Measurements from ENCODE around the gene CCL22. TPM values are rescaled to one million over a fixed set of nuclear protein-coding genes. Genes with fewer than 3 reads are reported as not detected.

Gene CCL22
- total RNA-seq, 1 experiment from 2014 or later, result 0.68 TPM

GRCh38 chr16:57401943-57402640 is 43.5 kb downstream of the CCL22 start:
- Mint-ChIP-seq H3K27ac (ENCODE audit: unreplicated experiment) (no peak overlapping the region), H3K4me1 (ENCODE audit: low read depth, unreplicated experiment) (peaks cover 9% of the 10 kb centered on the region), H3K4me3 (ENCODE audit: unreplicated experiment) (no peak overlapping the region), H3K27me3 (ENCODE audit: insufficient read depth, unreplicated experiment) (no peaks in the 10 kb centered on the region), H3K9me3 (ENCODE audit: unreplicated experiment) (no peaks in the 10 kb centered on the region), H3K36me3 (ENCODE audit: insufficient read depth, unreplicated experiment) (no peaks in the 10 kb centered on the region)
- intact Hi-C loops (cut with micrococcal nuclease; ENCODE audit: unreplicated experiment), result no loop called here
- DNase-seq, result no peak
- POLR2A ChIA-PET, result no interaction called here
- TF ChIP-seq, protein P1, sequence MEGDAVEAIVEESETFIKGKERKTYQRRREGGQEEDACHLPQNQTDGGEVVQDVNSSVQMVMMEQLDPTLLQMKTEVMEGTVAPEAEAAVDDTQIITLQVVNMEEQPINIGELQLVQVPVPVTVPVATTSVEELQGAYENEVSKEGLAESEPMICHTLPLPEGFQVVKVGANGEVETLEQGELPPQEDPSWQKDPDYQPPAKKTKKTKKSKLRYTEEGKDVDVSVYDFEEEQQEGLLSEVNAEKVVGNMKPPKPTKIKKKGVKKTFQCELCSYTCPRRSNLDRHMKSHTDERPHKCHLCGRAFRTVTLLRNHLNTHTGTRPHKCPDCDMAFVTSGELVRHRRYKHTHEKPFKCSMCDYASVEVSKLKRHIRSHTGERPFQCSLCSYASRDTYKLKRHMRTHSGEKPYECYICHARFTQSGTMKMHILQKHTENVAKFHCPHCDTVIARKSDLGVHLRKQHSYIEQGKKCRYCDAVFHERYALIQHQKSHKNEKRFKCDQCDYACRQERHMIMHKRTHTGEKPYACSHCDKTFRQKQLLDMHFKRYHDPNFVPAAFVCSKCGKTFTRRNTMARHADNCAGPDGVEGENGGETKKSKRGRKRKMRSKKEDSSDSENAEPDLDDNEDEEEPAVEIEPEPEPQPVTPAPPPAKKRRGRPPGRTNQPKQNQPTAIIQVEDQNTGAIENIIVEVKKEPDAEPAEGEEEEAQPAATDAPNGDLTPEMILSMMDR (IDR thresholded peaks at IDR 0.05; ENCODE audit: insufficient read depth in 1 of 2, low read depth in 1 of 2, low read length in 1 of 2, severe bottlenecking in 1 of 2, unreplicated experiment in 1 of 2), result no peak
- Histone ChIP-seq H3K4me3 (ENCODE audit: low read depth, low read length) (no peak overlapping the region), H3K9me3 (no peaks in the 10 kb centered on the region), H3K4me1 (no peaks in the 10 kb centered on the region), H3K27me3 (replicated peaks; ENCODE audit: control insufficient read depth, insufficient read depth, low read length) (no peaks in the 10 kb centered on the region), H3K36me3 (ENCODE audit: control insufficient read depth, insufficient read depth, low read length) (no peaks in the 10 kb centered on the region)
- CTCF ChIA-PET, result no interaction called here
- no TSS peak for BruUV-seq (replicated peaks)

- no TSS peak for BruUV-seq (replicated peaks)
- H3K9me3 ChIP-seq, result no peaks in the 10 kb centered on the region
- no peak within 1 kb of the TSS for H3K4me3 ChIP-seq (ENCODE audit: low read depth, low read length)
- H3K4me1 ChIP-seq, result no peaks in the 10 kb centered on the region
- no peaks in the 10 kb centered on the region for H3K27me3 Mint-ChIP-seq (ENCODE audit: insufficient read depth, unreplicated experiment)
- no peaks in the 10 kb centered on the region for H3K36me3 ChIP-seq (ENCODE audit: control insufficient read depth, insufficient read depth, low read length)
- no peak within 1 kb of the TSS for H3K4me3 Mint-ChIP-seq (ENCODE audit: unreplicated experiment)
- no peak within 1 kb of the TSS for H3K27ac Mint-ChIP-seq (ENCODE audit: unreplicated experiment)
- ChIA-PET POLR2A (no interaction called here), CTCF (interaction anchor here (0.8 to 1.1 kb wide), 2 partner anchors 12 to 123 kb away, joined by 3 to 5 read pairs; no protein-coding TSS in a partner anchor)
- no peaks in the 10 kb centered on the region for H3K27me3 ChIP-seq (replicated peaks; ENCODE audit: control insufficient read depth, insufficient read depth, low read length)
- intact Hi-C loops (cut with micrococcal nuclease; ENCODE audit: unreplicated experiment), result no loop called here
- H3K9me3 Mint-ChIP-seq (ENCODE audit: unreplicated experiment), result no peaks in the 10 kb centered on the region
- no peaks in the 10 kb centered on the region for H3K36me3 Mint-ChIP-seq (ENCODE audit: insufficient read depth, unreplicated experiment)
- peaks cover 9% of the 10 kb centered on the region for H3K4me1 Mint-ChIP-seq (ENCODE audit: low read depth, unreplicated experiment)
- DNase-seq, result no peak
- TF ChIP-seq, protein P1 (IDR thresholded peaks at IDR 0.05; ENCODE audit: insufficient read depth in 1 of 2, low read depth in 1 of 2, low read length in 1 of 2, severe bottlenecking in 1 of 2, unreplicated experiment in 1 of 2), result no peak
Observed at GRCh38 chr16:57403965-57404817, 45.6 kb downstream of the CCL22 start, which contains the start of gene CCL17. TSS of gene CCL17 (plus strand) at chr16:57404767. CDS start at chr16:57413933, 9,166 bp downstream.

DNA sequence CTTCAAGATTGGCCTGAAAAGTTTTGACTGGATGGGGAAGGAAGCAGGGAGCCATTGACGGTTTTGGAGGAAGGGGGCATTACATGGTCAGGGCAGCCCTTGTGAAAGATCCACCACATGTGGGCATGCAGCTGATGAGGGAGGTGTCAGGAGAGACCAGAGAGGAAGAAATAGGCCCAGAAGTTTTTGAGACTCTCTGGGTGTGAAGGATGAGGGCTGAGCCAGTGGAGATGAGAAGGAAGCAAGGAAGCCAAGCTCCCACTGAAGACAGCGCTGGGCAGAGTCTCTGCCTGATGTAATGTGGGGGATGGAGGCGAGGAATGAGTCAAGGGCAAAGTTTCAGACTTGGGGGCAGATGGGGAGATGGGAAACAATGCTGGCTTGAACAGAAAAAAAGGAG is 46.5 kb downstream of the CCL22 start:
- Mint-ChIP-seq H3K9me3 (ENCODE audit: unreplicated experiment) (no peaks in the 10 kb centered on the region), H3K4me3 (ENCODE audit: unreplicated experiment) (no peak overlapping the region), H3K4me1 (ENCODE audit: low read depth, unreplicated experiment) (peaks cover 9% of the 10 kb centered on the region), H3K27me3 (ENCODE audit: insufficient read depth, unreplicated experiment) (no peaks in the 10 kb centered on the region), H3K36me3 (ENCODE audit: insufficient read depth, unreplicated experiment) (no peaks in the 10 kb centered on the region), H3K27ac (ENCODE audit: unreplicated experiment) (no peak overlapping the region)
- Histone ChIP-seq H3K4me1 (no peaks in the 10 kb centered on the region), H3K27me3 (replicated peaks; ENCODE audit: control insufficient read depth, insufficient read depth, low read length) (no peaks in the 10 kb centered on the region), H3K9me3 (no peaks in the 10 kb centered on the region), H3K4me3 (ENCODE audit: low read depth, low read length) (no peak overlapping the region), H3K36me3 (ENCODE audit: control insufficient read depth, insufficient read depth, low read length) (no peaks in the 10 kb centered on the region)
- ChIA-PET POLR2A (no interaction called here), CTCF (interaction anchor here (1.1 kb wide), 1 partner anchor 122 kb away, joined by 3 read pairs; no protein-coding TSS in a partner anchor)
- intact Hi-C loops (cut with micrococcal nuclease; ENCODE audit: unreplicated experiment), result no loop called here
- no TSS peak for BruUV-seq (replicated peaks)
- no peak for DNase-seq
- TF ChIP-seq, protein P1 (IDR thresholded peaks at IDR 0.05; ENCODE audit: insufficient read depth in 1 of 2, low read depth in 1 of 2, low read length in 1 of 2, severe bottlenecking in 1 of 2, unreplicated experiment in 1 of 2), result no peak
